ENCODE results near the gene C6orf47.
"Not testable (repeated sequence)": the region's sequence is repeated elsewhere in the genome, so short reads cannot be mapped to it uniquely, and the experiment has no call there.

Gene C6orf47

DNA sequence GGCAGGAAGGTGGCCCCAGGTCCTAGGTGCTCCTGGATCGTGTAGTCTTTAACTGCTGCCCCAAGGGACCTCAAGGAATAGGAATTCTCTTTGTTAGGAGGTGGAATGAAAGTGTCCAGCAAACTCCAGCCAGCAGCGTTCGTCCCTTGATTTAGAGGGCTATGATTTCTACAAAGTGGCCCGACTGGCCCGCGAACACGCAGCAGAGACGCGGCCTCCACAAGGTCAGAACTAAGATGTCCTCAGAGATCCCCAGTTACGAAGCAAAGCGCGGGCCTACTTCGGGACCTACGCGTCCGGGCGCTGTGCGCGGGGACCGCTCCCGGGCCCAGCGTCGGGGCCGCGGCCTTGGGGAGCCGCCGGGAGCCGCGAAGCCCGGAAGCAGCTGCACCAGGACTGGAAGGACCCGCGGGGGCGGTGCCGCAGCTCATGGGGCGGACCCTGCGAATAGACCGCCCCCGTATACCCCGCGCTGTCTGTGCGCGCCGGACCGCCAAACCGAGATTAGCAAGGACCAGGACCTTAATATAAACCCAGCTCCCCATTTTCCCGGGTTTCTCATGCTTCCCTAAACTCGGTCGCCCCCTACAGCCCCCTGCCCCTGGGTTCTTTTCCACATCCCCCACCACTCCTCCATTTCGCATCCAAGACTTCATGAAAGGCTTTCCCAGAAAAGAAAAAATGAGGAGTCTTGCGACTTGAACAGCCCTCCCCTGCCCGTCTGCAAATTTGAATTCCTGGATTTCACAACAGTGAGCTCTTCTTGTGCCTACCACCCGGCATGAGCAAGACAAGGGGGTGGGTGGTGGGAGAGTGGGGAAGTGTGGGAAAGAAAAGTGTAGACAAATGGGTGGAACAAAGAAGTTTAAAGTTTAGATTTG, at the start of gene C6orf47:
Gene C6orf47 (minus strand): TSS at position 398 of the 881 bp plus-strand sequence. CDS start 831 bp downstream, outside the sequence.
- DNase-seq (ENCODE audit: low spot score), result peak; percentile 84

GRCh38 chr6:31709157-31709556, 48.6 kb upstream of the C6orf47 start:
- DNase-seq (ENCODE audit: low spot score), result not testable (repeated sequence)

GRCh38 chr6:31708224-31708623, 47.6 kb upstream of the C6orf47 start:
- DNase-seq (ENCODE audit: low spot score), result no peak

DNA sequence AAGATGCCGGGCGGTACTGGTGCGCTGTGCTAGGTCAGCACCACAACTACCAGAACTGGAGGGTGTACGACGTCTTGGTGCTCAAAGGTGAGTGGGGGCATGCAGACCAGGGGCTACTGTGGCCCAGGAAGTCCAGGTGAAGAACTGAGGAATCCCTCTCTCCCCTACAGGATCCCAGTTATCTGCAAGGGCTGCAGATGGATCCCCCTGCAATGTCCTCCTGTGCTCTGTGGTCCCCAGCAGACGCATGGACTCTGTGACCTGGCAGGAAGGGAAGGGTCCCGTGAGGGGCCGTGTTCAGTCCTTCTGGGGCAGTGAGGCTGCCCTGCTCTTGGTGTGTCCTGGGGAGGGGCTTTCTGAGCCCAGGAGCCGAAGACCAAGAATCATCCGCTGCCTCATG, 47.1 kb upstream of the C6orf47 start:
- no peak for DNase-seq (ENCODE audit: low spot score)

- DNase-seq (ENCODE audit: low spot score), result no peak
Measured at GRCh38 chr6:31706599-31706998, 46.0 kb upstream of the C6orf47 start, which contains the start of gene LY6G6F. TSS of gene LY6G6F (plus strand) at chr6:31706866. CDS start at chr6:31706907, 41 bp downstream.

DNA sequence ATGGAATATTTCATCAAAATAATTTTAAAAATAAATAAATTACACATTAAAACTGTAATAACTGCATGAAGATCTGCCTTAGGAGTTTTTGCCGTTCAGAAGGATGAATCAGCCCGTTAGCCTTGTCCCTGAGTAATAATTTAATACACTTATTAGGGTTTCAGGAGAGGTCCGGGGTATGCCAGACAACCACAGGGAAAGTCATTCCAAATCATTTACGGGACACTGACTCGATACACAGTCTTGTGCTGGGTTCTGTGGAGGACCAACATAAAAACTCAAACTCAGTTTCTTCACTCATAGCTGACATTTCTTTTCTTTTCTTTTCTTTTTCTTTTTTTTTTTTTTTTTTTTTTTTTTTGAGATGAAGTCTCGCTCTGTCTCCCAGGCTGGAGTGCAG, 45.4 kb upstream of the C6orf47 start:
- DNase-seq (ENCODE audit: low spot score), result no peak

- peak; percentile 97 for DNase-seq (ENCODE audit: low spot score)
Measured at GRCh38 chr6:31702819-31703716, 42.5 kb upstream of the C6orf47 start, which contains the start of gene ABHD16A. TSS of gene ABHD16A (minus strand) at chr6:31703324. CDS start at chr6:31703281, 43 bp downstream.

DNA sequence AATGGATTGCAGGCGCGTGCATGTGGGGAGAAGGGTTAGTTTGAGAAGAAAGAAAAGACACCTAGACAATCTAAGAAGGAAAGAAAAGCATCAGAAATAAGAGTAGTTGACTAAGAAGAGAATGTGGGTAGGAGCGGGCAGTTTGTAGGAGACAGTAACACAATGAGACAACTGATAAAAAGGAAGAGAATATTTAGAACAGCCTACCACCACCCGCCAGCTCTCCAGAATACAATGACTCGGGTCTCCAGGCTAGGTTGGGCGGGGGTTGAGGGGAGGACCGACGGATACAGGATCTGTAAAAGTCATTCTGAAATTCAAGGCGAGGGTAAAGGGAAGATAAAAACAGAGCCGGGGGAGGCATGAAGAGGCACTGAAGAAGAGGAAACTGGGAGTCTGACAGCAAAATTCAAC, 41.8 kb upstream of the C6orf47 start:
- no peak for DNase-seq (ENCODE audit: low spot score)

GRCh38 chr6:31701666-31702404, 41.3 kb upstream of the C6orf47 start:
- DNase-seq (ENCODE audit: low spot score), result peak; percentile 13

DNA sequence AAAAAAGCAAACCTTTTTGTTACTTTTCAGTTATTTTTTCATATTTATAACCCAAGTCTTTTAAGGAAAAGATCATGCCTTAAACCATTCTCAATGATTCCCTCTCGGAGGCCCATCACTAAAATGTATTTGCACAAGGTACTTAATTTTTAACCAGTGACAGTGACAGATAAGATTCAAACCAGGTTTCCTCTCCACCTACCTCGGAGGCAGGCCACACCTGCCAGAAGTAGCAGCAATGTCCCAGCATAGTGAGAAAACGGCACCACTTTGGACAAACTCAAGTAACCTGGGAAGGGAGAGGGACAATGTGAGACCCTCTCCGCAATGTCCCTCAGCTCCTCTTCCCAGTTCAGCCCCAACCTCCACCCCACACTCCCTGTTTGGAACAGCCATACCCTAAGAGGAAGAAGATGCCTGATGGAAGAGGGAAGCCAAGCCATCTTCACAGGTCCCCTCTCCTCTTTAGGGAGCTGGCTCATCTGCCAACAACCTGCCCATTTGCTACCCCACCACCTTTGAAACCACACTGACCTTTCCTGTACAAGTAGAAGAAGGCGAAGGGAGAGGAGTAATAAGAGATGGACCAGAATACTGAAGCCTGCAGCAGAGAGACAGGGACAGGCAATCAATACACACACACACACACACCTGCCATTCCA, 40.3 kb upstream of the C6orf47 start:
- DNase-seq (ENCODE audit: low spot score), result no peak

GRCh38 chr6:31697555-31697954, 37.0 kb upstream of the C6orf47 start:
- peak; percentile 22 for DNase-seq (ENCODE audit: low spot score)

DNA sequence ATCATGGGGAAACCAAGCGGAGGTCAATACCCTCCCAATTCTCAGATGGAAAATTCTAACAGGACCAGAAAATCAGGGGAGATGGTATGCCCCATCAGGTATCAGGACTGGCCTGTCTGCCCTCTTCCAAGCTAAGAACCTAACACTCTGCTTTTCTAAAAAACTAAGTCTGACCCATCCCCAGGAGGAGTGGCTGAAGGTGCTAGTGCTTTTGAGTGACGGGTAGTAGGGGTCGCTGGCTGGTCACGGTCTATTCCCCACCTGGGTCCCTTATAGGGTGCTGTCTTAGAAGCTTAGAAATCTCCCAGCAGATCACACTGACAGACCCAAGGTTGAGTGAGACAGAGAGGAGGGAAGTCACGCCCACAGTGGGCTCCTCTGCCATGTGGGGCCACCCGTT, 33.0 kb upstream of the C6orf47 start:
- no peak for DNase-seq (ENCODE audit: low spot score)

DNA sequence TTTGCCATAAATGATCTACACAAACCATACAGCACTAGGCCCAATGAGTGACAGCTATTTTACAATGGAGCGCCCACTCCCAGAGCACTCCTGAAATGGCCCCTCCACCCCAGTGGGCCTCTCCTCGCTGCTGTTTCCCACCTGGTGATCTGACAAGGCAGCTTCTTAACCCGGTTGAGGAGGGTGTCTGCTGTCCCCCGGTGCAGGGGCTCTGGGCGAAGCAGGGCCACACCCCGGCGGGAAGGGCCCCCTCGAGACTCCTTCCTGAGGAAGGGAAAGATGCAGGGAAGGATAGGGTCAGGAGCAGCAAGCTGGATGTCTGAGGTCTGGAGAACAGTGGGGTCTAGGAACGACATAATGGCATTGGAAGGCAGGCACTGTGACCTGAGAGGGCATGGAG, 32.3 kb upstream of the C6orf47 start:
- DNase-seq (ENCODE audit: low spot score), result no peak

GRCh38 chr6:31692353-31692752, 31.8 kb upstream of the C6orf47 start:
- no peak for DNase-seq (ENCODE audit: low spot score)

GRCh38 chr6:31691564-31692108, 31.1 kb upstream of the C6orf47 start:
- DNase-seq (ENCODE audit: low spot score), result no peak

DNA sequence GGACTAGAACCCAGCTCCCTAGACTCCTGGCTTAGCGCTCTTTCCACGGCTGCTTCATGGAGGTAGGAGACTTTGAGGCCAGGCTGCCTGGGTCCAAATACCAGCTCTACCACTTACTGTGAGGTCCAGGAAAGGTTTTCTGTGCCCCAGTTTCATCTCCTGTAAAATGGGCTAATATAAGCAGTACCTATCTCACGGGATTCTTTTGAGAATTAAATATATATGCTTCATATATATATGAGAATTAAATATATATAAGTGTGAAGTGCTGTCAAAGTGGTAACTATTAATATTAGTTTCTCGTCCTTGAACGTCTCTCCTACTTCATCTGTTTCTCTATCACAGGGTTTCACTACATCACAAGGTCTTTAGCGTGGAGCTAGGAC, 30.5 kb upstream of the C6orf47 start:
- DNase-seq (ENCODE audit: low spot score), result no peak

- peak; percentile 16 for DNase-seq (ENCODE audit: low spot score)
Measured at GRCh38 chr6:31690231-31691077, 29.9 kb upstream of the C6orf47 start.

DNA sequence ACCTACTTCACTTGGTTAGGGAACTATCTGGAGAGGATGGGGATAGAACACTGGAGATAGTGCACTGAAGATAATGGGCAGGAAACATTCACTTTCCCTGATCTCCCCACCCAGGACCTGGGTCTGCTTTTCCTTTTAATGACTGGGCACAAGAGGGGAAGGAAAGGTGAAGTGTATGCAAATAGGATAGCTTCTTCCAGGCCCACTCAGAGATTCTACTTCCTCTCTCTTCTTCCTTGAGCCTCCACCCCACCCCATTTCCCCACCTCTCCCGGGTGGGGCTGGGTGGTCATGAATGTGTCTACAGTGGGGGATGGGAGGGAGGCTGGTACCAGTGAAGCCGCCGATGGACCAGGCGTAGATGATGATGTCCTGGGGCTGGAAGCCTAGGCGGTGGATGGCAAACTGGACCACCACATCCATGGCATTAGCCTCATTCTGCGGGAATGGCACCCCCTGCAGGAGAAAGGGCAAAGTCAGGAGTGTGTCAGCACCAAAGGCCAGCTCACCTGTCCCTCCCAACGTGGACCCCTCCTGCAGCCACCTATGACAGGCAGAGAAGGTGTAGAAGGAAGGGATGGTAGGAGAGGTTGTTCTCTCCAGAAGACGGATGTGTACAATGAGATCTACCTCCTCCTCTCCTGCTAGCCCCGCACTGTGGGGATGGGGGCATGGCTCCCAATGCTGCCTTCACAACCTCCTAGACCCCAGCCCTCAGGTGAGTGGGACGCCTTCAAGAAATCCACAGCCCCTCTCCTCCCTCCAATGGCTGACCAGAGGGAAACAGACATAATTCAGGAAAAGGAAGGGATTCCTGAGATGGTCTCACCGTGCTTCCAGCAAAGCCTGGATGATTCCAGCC, 28.9 kb upstream of the C6orf47 start:
- no peak for DNase-seq (ENCODE audit: low spot score)
